SU-DHL-6 (cell line): Measurements from ENCODE around the gene TRRAP.

Source experiments
- CTCF ChIP-seq: fragments of 200-600 bp; sonication (generic); IDR thresholded peaks from one replicate; pipeline ENCODE4 v1.5.1; 2017; ENCODE audit warnings: antibody characterized with exemption, mild to moderate bottlenecking, low read length, moderate library complexity; ENCODE audit not compliant: insufficient read depth, poor library complexity, severe bottlenecking
- EZH2phosphoT487 ChIP-seq: fragments of 200-600 bp; sonication (generic), shearing (Covaris generic); conservative IDR thresholded peaks from 2 replicates; pipeline ENCODE4 v1.6.1; 2018; ENCODE audit warnings: mild to moderate bottlenecking, antibody characterized with exemption, low read length, moderate library complexity, mixed read lengths

GRCh38 chr7:98956937-98957336 is 78.6 kb downstream of the TRRAP start:
- no peak for TF ChIP-seq CTCF
- no peak for TF ChIP-seq EZH2phosphoT487
